Stimulated activated CD8-positive, alpha-beta memory T cell treated with anti-CD3 and anti-CD28 coated beads, Interleukin-12 subunit alpha, Interleukin-12 subunit beta, amount 100 ng/mL, for 4 hours (primary cell): ENCODE data around the gene MRPL12.

ENCODE experiments used
- DNase-seq: peaks from one replicate; pipeline ENCODE4 v3.0.0-alpha.2; 2020; ENCODE audit warnings: low read depth

MRPL12 gene

DNA sequence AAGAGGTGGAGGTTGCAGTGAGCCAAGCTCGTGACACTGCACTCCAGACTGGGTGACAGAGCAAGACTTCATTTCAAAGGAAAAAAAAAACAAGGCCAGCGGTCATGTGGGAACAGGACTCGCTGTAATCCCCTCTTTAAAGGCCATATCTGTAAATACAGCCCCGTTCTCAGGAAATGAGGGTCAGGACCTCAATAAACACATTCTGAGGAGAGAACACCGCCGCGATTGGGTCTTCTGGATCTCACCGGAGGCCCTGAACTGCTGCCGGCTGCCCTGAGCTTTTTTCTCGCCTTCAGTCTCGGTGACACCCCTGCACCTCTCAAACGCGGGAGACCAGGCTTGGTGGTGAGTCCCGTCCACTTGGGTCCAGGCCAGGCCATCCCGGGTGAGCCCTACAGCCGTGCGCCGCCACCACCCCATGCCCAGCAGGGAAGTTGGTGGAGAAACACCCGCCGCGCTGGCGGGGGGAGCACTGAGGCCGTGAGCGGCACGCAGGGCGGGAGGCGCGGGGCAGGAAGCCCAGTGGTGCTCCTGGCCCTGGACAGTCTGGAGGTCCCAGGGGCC lies 37.3 kb downstream of the MRPL12 start:
- no peak for DNase-seq

GRCh38 chr17:81741049-81741593 lies 38.0 kb downstream of the MRPL12 start:
- no peak for DNase-seq

GRCh38 chr17:81741594-81742452 lies 38.7 kb downstream of the MRPL12 start:
- DNase-seq, result no peak
